ENCODE data around the gene VAV2.

The VAV2 gene

DNA sequence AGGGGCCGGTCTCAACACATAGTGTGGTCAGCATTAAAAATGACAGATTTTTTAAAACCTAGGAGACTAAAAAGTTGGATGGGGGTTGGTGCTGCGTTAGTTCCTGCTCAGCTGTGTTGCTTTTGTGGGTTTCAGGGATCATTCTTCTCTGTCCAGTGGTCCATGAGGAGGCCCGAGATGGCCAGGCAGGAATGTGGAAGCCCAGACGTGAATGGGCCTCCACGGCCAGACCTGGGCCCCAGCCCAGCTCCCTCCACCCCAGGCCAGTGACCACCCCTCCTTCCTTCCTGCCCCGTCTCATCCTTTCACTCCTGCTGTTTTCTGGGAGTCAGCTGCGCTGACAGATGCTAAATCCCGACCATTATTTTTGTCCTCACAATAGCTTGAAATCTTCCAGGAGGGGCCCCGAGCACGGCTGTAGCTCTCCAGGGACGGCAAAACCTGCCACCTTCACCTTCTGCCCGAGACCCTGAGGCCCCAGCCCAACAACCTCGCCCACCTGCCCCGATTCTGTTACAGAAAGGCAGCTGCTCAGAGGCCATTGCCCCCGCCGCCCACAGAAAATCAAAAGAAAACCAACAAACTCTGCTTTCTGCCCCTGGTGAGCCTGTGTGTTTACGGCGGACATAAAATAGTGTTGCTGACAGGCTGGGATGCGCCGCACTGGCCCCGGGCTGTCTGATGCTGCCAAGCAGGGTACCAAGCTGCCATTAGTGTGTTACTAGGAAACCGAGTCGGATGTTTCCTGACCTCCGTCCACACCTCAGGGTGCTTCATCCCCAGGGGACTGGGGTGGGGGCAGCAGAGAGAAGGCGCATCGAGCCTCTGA is 170.3 kb downstream of the VAV2 start:
- no peaks in the 10 kb centered on the region for H3K36me3 ChIP-seq
- no peak for TF ChIP-seq CTCF (IDR thresholded peaks at IDR 0.05)
- H3K4me3 ChIP-seq (ENCODE audit: low read depth in 1 of 2, low read length in 1 of 2): no peak overlapping the region
- H3K9me3 ChIP-seq: no peaks in the 10 kb centered on the region
- no peak overlapping the region for H3K27ac ChIP-seq
- H3K27me3 ChIP-seq: no peaks in the 10 kb centered on the region
- H3K4me1 ChIP-seq (ENCODE audit: control insufficient read depth in 1 of 2, insufficient read depth in 1 of 2, low read depth in 1 of 2, low read length in 1 of 2): no peaks in the 10 kb centered on the region

GRCh38 chr9:133819923-133820322 is 172.2 kb downstream of the VAV2 start:
- Histone ChIP-seq H3K9me3 (no peaks in the 10 kb centered on the region), H3K4me1 (ENCODE audit: control insufficient read depth in 1 of 2, insufficient read depth in 1 of 2, low read depth in 1 of 2, low read length in 1 of 2) (no peaks in the 10 kb centered on the region), H3K36me3 (no peaks in the 10 kb centered on the region)

GRCh38 chr9:133818444-133818843 is 173.7 kb downstream of the VAV2 start:
- no peaks in the 10 kb centered on the region for H3K4me1 ChIP-seq (ENCODE audit: control insufficient read depth in 1 of 2, insufficient read depth in 1 of 2, low read depth in 1 of 2, low read length in 1 of 2)
- no peak overlapping the region for H3K27ac ChIP-seq
- H3K27me3 ChIP-seq: no peaks in the 10 kb centered on the region
- no peaks in the 10 kb centered on the region for H3K9me3 ChIP-seq
- no peaks in the 10 kb centered on the region for H3K36me3 ChIP-seq
- H3K4me3 ChIP-seq (ENCODE audit: low read depth in 1 of 2, low read length in 1 of 2): no peak overlapping the region
- no peak for TF ChIP-seq CTCF (IDR thresholded peaks at IDR 0.05)

More at GRCh38 chr9:133819923-133820322, 172.2 kb downstream of the VAV2 start:
- Histone ChIP-seq H3K4me3 (ENCODE audit: low read depth in 1 of 2, low read length in 1 of 2) (no peak overlapping the region), H3K27ac (no peak overlapping the region), H3K27me3 (no peaks in the 10 kb centered on the region)
- no peak for TF ChIP-seq CTCF (IDR thresholded peaks at IDR 0.05)

- no peaks in the 10 kb centered on the region for H3K27me3 ChIP-seq
- H3K27ac ChIP-seq: no peak overlapping the region
- no peak overlapping the region for H3K4me3 ChIP-seq (ENCODE audit: low read depth in 1 of 2, low read length in 1 of 2)
- H3K36me3 ChIP-seq: no peaks in the 10 kb centered on the region
- TF ChIP-seq CTCF (IDR thresholded peaks at IDR 0.05): no peak
- H3K4me1 ChIP-seq (ENCODE audit: control insufficient read depth in 1 of 2, insufficient read depth in 1 of 2, low read depth in 1 of 2, low read length in 1 of 2): no peaks in the 10 kb centered on the region
- no peaks in the 10 kb centered on the region for H3K9me3 ChIP-seq
Observed at GRCh38 chr9:133815781-133816180, 176.3 kb downstream of the VAV2 start.

GRCh38 chr9:133814586-133815208 is 177.4 kb downstream of the VAV2 start:
- Histone ChIP-seq H3K27ac (no peak overlapping the region), H3K9me3 (no peaks in the 10 kb centered on the region), H3K4me3 (ENCODE audit: low read depth in 1 of 2, low read length in 1 of 2) (no peak overlapping the region), H3K27me3 (no peaks in the 10 kb centered on the region), H3K36me3 (no peaks in the 10 kb centered on the region), H3K4me1 (ENCODE audit: control insufficient read depth in 1 of 2, insufficient read depth in 1 of 2, low read depth in 1 of 2, low read length in 1 of 2) (no peaks in the 10 kb centered on the region)
- no peak for TF ChIP-seq CTCF (IDR thresholded peaks at IDR 0.05)
